SK-N-SH treated with all-trans-retinoic acid at 6 μM for 48 hours (cell line): ENCODE results near the gene KIF6.

Experiments used
- TCF4 ChIP-seq: fragments of 250-450 bp; sonication (Bioruptor Pico); IDR thresholded peaks from 2 replicates; pipeline ENCODE4 v1.8.0; 2021; ENCODE audit warnings: mild to moderate bottlenecking, moderate library complexity, borderline replicate concordance
- ZFP3 ChIP-seq: fragments of 250-450 bp; sonication (Bioruptor Pico); IDR thresholded peaks from 2 replicates; pipeline ENCODE4 v1.5.0; 2020; ENCODE audit warnings: mild to moderate bottlenecking, moderate library complexity

DNA sequence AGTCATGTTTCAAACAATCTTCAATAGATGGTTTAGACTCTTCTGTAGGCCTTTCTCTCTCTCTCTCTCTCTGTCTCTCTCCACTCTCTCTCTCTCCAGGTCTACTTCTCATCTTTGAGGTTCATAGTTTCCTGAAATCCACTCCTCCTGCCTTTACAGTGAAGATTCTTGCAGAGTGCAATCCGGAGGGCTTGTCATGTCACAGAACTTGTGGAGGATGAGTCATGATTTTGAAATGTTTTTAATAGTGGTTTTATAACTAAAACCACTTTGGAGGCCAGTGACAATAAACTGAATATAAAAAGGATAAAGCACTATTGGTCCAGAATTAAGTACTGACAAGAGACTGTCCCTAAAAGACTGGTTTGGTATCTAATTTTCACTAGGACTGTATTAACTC lies 156.3 kb downstream of the KIF6 start:
- TF ChIP-seq ZFP3 = no peak
- TF ChIP-seq TCF4 (CRISPR knock-in tag) = no peak
